H1 (cell line): ENCODE results near the gene KIF2C. TPM values are rescaled to one million over a fixed set of nuclear protein-coding genes. Genes with fewer than 3 reads are reported as not detected.

ENCODE experiments used
- CTCF ChIA-PET: fragments of 300-600 bp; sonication (Branson Sonifier 250); formaldehyde crosslinking; loops from one replicate; lab custom pipeline; 2021; ENCODE audit not compliant: partially characterized antibody; lab: Charles Lee
- POLR2A ChIA-PET: fragments of 300-600 bp; sonication (Branson Sonifier 250); formaldehyde crosslinking; loops from one replicate; lab custom pipeline; 2021; ENCODE audit warnings: inconsistent platforms; ENCODE audit not compliant: partially characterized antibody; lab: Charles Lee
- DNase-seq, 2 experiments: peaks; one replicate each; pipeline versions ENCODE4 v3.0.0 to v3.0.0-alpha.2; 2010 to 2022; ENCODE audit warnings: low spot score in 2 of 2, low read depth in 1 of 2, mixed read lengths in 1 of 2
- FAIRE-seq: peaks from 2 replicates; lab custom pipeline; 2011; peaks lifted over from hg19 to GRCh38; lab: Jason Lieb, UNC
- H2AFZ ChIP-seq: 2 replicates; pipeline ENCODE4 v1.8.1; 2012; ENCODE audit warnings: low read length, inconsistent platforms
- H2AK5ac ChIP-seq: 2 replicates; pipeline ENCODE4 v1.6.1; 2013; ENCODE audit warnings: low read depth, low read length
- H2BK120ac ChIP-seq: replicated peaks from 2 replicates; pipeline ENCODE3; 2013; ENCODE audit warnings: low read depth, low read length, inconsistent platforms
- H2BK12ac ChIP-seq: 2 replicates; pipeline ENCODE4 v1.6.1; 2013; ENCODE audit warnings: low read depth, low read length
- H2BK15ac ChIP-seq: 2 replicates; pipeline ENCODE4 v1.6.1; 2013; ENCODE audit warnings: low read length
- H2BK20ac ChIP-seq: 2 replicates; pipeline ENCODE4 v1.6.1; 2013; ENCODE audit warnings: low read length
- H2BK5ac ChIP-seq: 2 replicates; pipeline ENCODE4 v1.6.1; 2013; ENCODE audit warnings: low read depth, low read length
- H3K14ac ChIP-seq: 2 replicates; pipeline ENCODE4 v1.6.1; 2013; ENCODE audit warnings: inconsistent platforms; ENCODE audit not compliant: insufficient read length
- H3K18ac ChIP-seq: 2 replicates; pipeline ENCODE4 v1.6.1; 2013; ENCODE audit warnings: low read length; ENCODE audit errors: extremely low read depth
- H3K23ac ChIP-seq: 2 replicates; pipeline ENCODE4 v1.6.1; 2013; ENCODE audit warnings: inconsistent platforms; ENCODE audit not compliant: insufficient read length
- H3K23me2 ChIP-seq: 2 replicates; pipeline ENCODE4 v1.6.1; 2013; ENCODE audit warnings: low read depth, low read length
- H3K27ac ChIP-seq: 2 replicates; pipeline ENCODE4 v1.6.1; 2011; ENCODE audit warnings: low read depth, low read length, inconsistent platforms
- H3K27me3 ChIP-seq, 4 experiments: replicated peaks in 1 of 4; 1 replicate in 1 of 4; 2 replicates in 3 of 4; pipeline versions ENCODE4 v1.6.1 to v1.8.1; 2011 to 2013; ENCODE audit warnings: low read length in 3 of 4, mild to moderate bottlenecking in 3 of 4, inconsistent platforms in 2 of 4, mixed read lengths in 2 of 4, moderate library complexity in 1 of 4; ENCODE audit not compliant: control insufficient read depth in 3 of 4, insufficient read depth in 3 of 4; ENCODE audit errors: extremely low read depth in 1 of 4
- H3K36me3 ChIP-seq, 4 experiments: 2 replicates each; pipeline versions ENCODE4 v1.6.1 to v1.8.1; 2011 to 2013; ENCODE audit warnings: mild to moderate bottlenecking in 4 of 4, low read length in 3 of 4, moderate library complexity in 2 of 4, control low read depth in 1 of 4, inconsistent platforms in 1 of 4; ENCODE audit not compliant: insufficient read depth in 4 of 4, control insufficient read depth in 2 of 4
- H3K4ac ChIP-seq: replicated peaks from 2 replicates; pipeline ENCODE3; 2013; ENCODE audit warnings: low read length, low read depth, mixed read lengths, inconsistent platforms; ENCODE audit not compliant: insufficient read length
- H3K4me1 ChIP-seq, 4 experiments: replicated peaks in 1 of 4; 1 replicate in 1 of 4; 2 replicates in 3 of 4; pipeline versions ENCODE4 v1.6.1 to v1.8.1; 2011 to 2013; ENCODE audit warnings: low read length in 3 of 4, inconsistent platforms in 2 of 4, mixed read lengths in 1 of 4; ENCODE audit not compliant: insufficient read depth in 4 of 4, control insufficient read depth in 3 of 4
- H3K4me2 ChIP-seq, 2 experiments: 2 replicates each; pipeline versions ENCODE4 v1.6.1 to v1.8.1; 2011 to 2013; ENCODE audit warnings: low read depth in 2 of 2, low read length in 2 of 2, control low read depth in 1 of 2, inconsistent platforms in 1 of 2, mild to moderate bottlenecking in 1 of 2; ENCODE audit not compliant: insufficient read depth in 1 of 2
- H3K4me3 ChIP-seq, 4 experiments: fragments of 200-600, 300-600 bp in 1 of 4; sonication (generic), shearing (Covaris generic), sonication (Bioruptor Twin) in 1 of 4; 2 replicates each; pipeline versions ENCODE4 v1.5.1 to v1.8.1; 2011 to 2016; ENCODE audit warnings: low read length in 4 of 4, low read depth in 3 of 4, control low read depth in 2 of 4, inconsistent platforms in 2 of 4, mild to moderate bottlenecking in 2 of 4, mixed read lengths in 1 of 4, moderate library complexity in 1 of 4; ENCODE audit not compliant: insufficient read depth in 2 of 4; ENCODE audit errors: extremely low read depth in 1 of 4
- H3K56ac ChIP-seq: replicated peaks from 2 replicates; pipeline ENCODE3; 2013; ENCODE audit warnings: low read depth, mild to moderate bottlenecking, mixed read lengths, low read length, inconsistent platforms; ENCODE audit not compliant: insufficient read length
- H3K79me1 ChIP-seq: 2 replicates; pipeline ENCODE4 v1.6.1; 2013; ENCODE audit warnings: low read depth, low read length, control low read depth
- H3K79me2 ChIP-seq, 2 experiments: 2 replicates each; pipeline versions ENCODE4 v1.6.1 to v1.8.1; 2012 to 2013; ENCODE audit warnings: low read length in 2 of 2, mild to moderate bottlenecking in 2 of 2, inconsistent platforms in 1 of 2; ENCODE audit not compliant: insufficient read depth in 2 of 2, control insufficient read depth in 1 of 2
- H3K9ac ChIP-seq, 4 experiments: replicated peaks in 1 of 4; 1 replicate in 1 of 4; 2 replicates in 3 of 4; pipeline versions ENCODE4 v1.6.1 to v1.8.1; 2011 to 2013; ENCODE audit warnings: low read depth in 3 of 4, low read length in 3 of 4, control low read depth in 2 of 4, mild to moderate bottlenecking in 2 of 4, moderate library complexity in 2 of 4, inconsistent platforms in 1 of 4; ENCODE audit errors: extremely low read depth in 1 of 4
- H3K9me3 ChIP-seq, 2 experiments: 2 replicates each; pipeline versions ENCODE4 v1.6.1 to v1.8.1; 2012 to 2013; ENCODE audit warnings: mild to moderate bottlenecking in 2 of 2, moderate library complexity in 2 of 2, control low read depth in 1 of 2, inconsistent platforms in 1 of 2, low read depth in 1 of 2, low read length in 1 of 2, mixed read lengths in 1 of 2; ENCODE audit not compliant: insufficient read depth in 2 of 2
- H4K20me1 ChIP-seq, 2 experiments: replicated peaks in 1 of 2; 2 replicates each; pipeline versions ENCODE3 to v1.8.1; 2011 to 2013; ENCODE audit warnings: inconsistent platforms in 2 of 2, low read length in 2 of 2, mild to moderate bottlenecking in 1 of 2; ENCODE audit not compliant: insufficient read depth in 2 of 2, control insufficient read depth in 1 of 2
- H4K5ac ChIP-seq: 2 replicates; pipeline ENCODE4 v1.6.1; 2013; ENCODE audit warnings: low read length, low read depth, mixed read lengths, inconsistent platforms; ENCODE audit not compliant: insufficient read length
- H4K8ac ChIP-seq: 2 replicates; pipeline ENCODE4 v1.8.0; 2013; ENCODE audit warnings: mild to moderate bottlenecking, moderate library complexity, low read length, inconsistent platforms; ENCODE audit not compliant: insufficient read depth; ENCODE audit errors: extremely low read depth
- H4K91ac ChIP-seq: replicated peaks from 2 replicates; pipeline ENCODE3; 2013; ENCODE audit warnings: low read length, mixed read lengths, inconsistent platforms; ENCODE audit not compliant: insufficient read length
- ASH2L ChIP-seq: fragments of 200-600, 300-600 bp; sonication (generic); IDR thresholded peaks from one replicate; pipeline ENCODE4 v1.7.1; 2017; ENCODE audit warnings: low read length
- BCL11A ChIP-seq, 2 experiments: IDR thresholded peaks; one replicate each; pipeline ENCODE4 v1.6.1; 2011; ENCODE audit warnings: low read depth in 2 of 2, low read length in 2 of 2, mild to moderate bottlenecking in 2 of 2
- CBX8 ChIP-seq: fragments of 300-800, 300-1000 bp; sonication (generic); IDR thresholded peaks from 2 replicates; pipeline ENCODE4 v1.7.1; 2016; ENCODE audit warnings: low read depth, low read length, borderline replicate concordance
- KDM5A ChIP-seq: fragments of 200-600 bp; IDR thresholded peaks from 2 replicates; pipeline ENCODE4 v1.7.1; 2012; ENCODE audit warnings: mild to moderate bottlenecking, low read length, inconsistent platforms, mixed read lengths
- MAFK ChIP-seq: IDR thresholded peaks from 2 replicates; pipeline ENCODE4 v1.6.1; 2012; ENCODE audit warnings: low read depth, mild to moderate bottlenecking, improper control_type of control experiment, low read length
- POU5F1 ChIP-seq: IDR thresholded peaks from 2 replicates; pipeline ENCODE4 v1.6.1; 2011; ENCODE audit warnings: low read depth, mild to moderate bottlenecking, low read length, moderate library complexity
- RNF2 ChIP-seq: fragments of 200-900, 300-1000 bp; sonication (generic); IDR thresholded peaks from 2 replicates; pipeline ENCODE4 v1.7.1; 2016; ENCODE audit warnings: borderline replicate concordance, low read depth, mild to moderate bottlenecking, antibody characterized with exemption, low read length; ENCODE audit not compliant: poor library complexity, severe bottlenecking; ENCODE audit errors: missing control alignments
- SIX5 ChIP-seq: IDR thresholded peaks from 2 replicates; pipeline ENCODE4 v1.6.1; 2011; ENCODE audit warnings: mild to moderate bottlenecking, low read depth, low read length
- SP2 ChIP-seq: IDR thresholded peaks from 2 replicates; pipeline ENCODE4 v1.6.1; 2012; ENCODE audit warnings: mild to moderate bottlenecking, low read length, inconsistent platforms
- SUZ12 ChIP-seq: fragments of 200-600 bp; sonication (generic); IDR thresholded peaks from 2 replicates; pipeline ENCODE4 v1.6.1; 2012; ENCODE audit warnings: mild to moderate bottlenecking, inconsistent platforms, low read length, moderate library complexity, mixed read lengths
- TAF7 ChIP-seq: optimal IDR thresholded peaks from 2 replicates; pipeline ENCODE3; 2011; ENCODE audit warnings: low read depth, mild to moderate bottlenecking, inconsistent platforms, low read length, moderate library complexity, borderline replicate concordance
- ZNF274 ChIP-seq: IDR thresholded peaks from 2 replicates; pipeline ENCODE4 v1.7.0; 2012; ENCODE audit warnings: low read length, borderline replicate concordance; ENCODE audit errors: extremely low read depth
- WGBS, 2 experiments: shearing (Covaris generic) in 1 of 2; methylation state at CpG; one replicate each; pipeline versions ENCODE4 v1.1.6 to v1.1.7; 2013 to 2015; ENCODE audit warnings: low lambda C conversion rate in 2 of 2, mixed read lengths in 2 of 2, inconsistent platforms in 1 of 2, low coverage in 1 of 2, missing lambda C conversion rate in 1 of 2; ENCODE audit not compliant: insufficient replicate concordance in 2 of 2, insufficient coverage in 1 of 2, insufficient read length in 1 of 2; ENCODE audit errors: extremely low coverage in 1 of 2, missing lambda C conversion rate in 1 of 2; 5-methylcytosine and 5-hydroxymethylcytosine counted together
- polyA plus RNA-seq, 7 experiments: library from polyadenylated mRNA; depleted of rRNA in 3 of 7; stranded (reverse) in 5 of 7; unstranded in 2 of 7; fragments of >200 nt in 5 of 7; fragments of 200-250 nt in 2 of 7; gene quantifications; 1 replicate in 5 of 7; 2 replicates in 1 of 7; 4 replicates in 1 of 7; pipeline versions ENCODE4 v1.2.1 to v1.2.3, GENCODE V29; 2011 to 2013; ENCODE audit warnings: missing spikeins in 2 of 7, mixed read lengths in 2 of 7
- total RNA-seq: library from RNA; stranded (reverse); fragmentation: NEBNext Ultra II Directional; extraction: Animal tissue kit (Norgen Biotek cat#: 25700); gene quantifications from 2 replicates; pipeline ENCODE4 v1.2.1, GENCODE V29; 2021
- TF ChIP-seq, protein P1 (sequence below): IDR thresholded peaks from 2 replicates; pipeline ENCODE4 v1.6.1; 2011; ENCODE audit warnings: low read length, improper control_type of control experiment

The KIF2C gene
- total and polyA plus RNA-seq, 2 of the 8 experiments (the other 6 are each of a cell fraction or from before 2014, with no cell fraction given) = 41.8 to 68.1 TPM

GRCh38 chr1:44811234-44811633, 71.6 kb downstream of the KIF2C start:
- Histone ChIP-seq H2BK20ac (no peak overlapping the region), H3K18ac (no peak overlapping the region), H3K9me3 (no peaks in the 10 kb centered on the region), H3K23ac (no peak overlapping the region), H4K20me1 (no peaks in the 10 kb centered on the region), H3K79me2 (no peaks in the 10 kb centered on the region), H3K4ac (no peak overlapping the region), H3K4me3 (no peak overlapping the region), H3K9ac (no peak overlapping the region), H2AFZ (no peak overlapping the region), H2BK120ac (no peak overlapping the region), H2BK12ac (peak overlapping the region; percentile 75; the same call in 1 of the 2 replicates), H3K4me1 (peaks cover 10 to 42% (median 34%) of the 10 kb centered on the region in 4 experiments), H2AK5ac (no peak overlapping the region), H3K4me2 (no peak overlapping the region), H3K27me3 (peaks cover 0 to 8% (median 1%) of the 10 kb centered on the region in 4 experiments; a peak in 4 of 7 replicates), H2BK5ac (no peak overlapping the region), H3K23me2 (peaks cover 6% of the 10 kb centered on the region; the same call in 1 of the 2 replicates), H4K91ac (no peak overlapping the region), H2BK15ac (no peak overlapping the region; the same call in 1 of the 2 replicates), H3K36me3 (peaks cover 0 to 2% (median 0%) of the 10 kb centered on the region in 4 experiments; a peak in 2 of 8 replicates), H3K14ac (no peak overlapping the region), H3K27ac (no peak overlapping the region), H3K56ac (no peak overlapping the region), H3K79me1 (no peaks in the 10 kb centered on the region), H4K8ac (no peak overlapping the region), H4K5ac (no peak overlapping the region)
- no peak for FAIRE-seq
- WGBS, 2 experiments = 85% methylated on average over 7 of the region's 8 CpGs; no CpG with 5 or more reads in 1 of the 2 experiments
- ChIA-PET POLR2A (interaction anchor here (1.2 to 19.2 kb wide), 5 partner anchors 9 to 81 kb away, joined by 3 to 547 read pairs (median 45); partner anchors contain the start of genes PLK3, RNU5D-1 and RPS8), CTCF (interaction anchor here (1.3 to 6.0 kb wide), 4 partner anchors 12 to 24 kb away, joined by 6 to 51 read pairs (median 19); partner anchors contain the start of genes BEST4 and PLK3)
- no peak for DNase-seq
- no peak for TF ChIP-seq MAFK
- no peak for TF ChIP-seq TAF7
- no peak for TF ChIP-seq KDM5A
- no peak for TF ChIP-seq CBX8
- TF ChIP-seq ASH2L = no peak
- no peak for TF ChIP-seq BCL11A (IDR thresholded peaks at IDR 0.05; ENCODE audit: low read depth in 2 of 2, low read length in 2 of 2)
- TF ChIP-seq, protein P1, sequence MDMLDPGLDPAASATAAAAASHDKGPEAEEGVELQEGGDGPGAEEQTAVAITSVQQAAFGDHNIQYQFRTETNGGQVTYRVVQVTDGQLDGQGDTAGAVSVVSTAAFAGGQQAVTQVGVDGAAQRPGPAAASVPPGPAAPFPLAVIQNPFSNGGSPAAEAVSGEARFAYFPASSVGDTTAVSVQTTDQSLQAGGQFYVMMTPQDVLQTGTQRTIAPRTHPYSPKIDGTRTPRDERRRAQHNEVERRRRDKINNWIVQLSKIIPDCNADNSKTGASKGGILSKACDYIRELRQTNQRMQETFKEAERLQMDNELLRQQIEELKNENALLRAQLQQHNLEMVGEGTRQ = no peak
- no peak for TF ChIP-seq SP2
- no peak for TF ChIP-seq POU5F1
- no peak for TF ChIP-seq ZNF274
- no peak for TF ChIP-seq SUZ12
- no peak for TF ChIP-seq RNF2
- no peak for TF ChIP-seq SIX5
